OCI-LY3 (cell line): Measurements from ENCODE around the gene THAP12.

ENCODE experiments used
- CTCF ChIP-seq: fragments of 200-600, 300-600 bp; sonication (generic); IDR thresholded peaks from 2 replicates; pipeline ENCODE4 v1.5.1; 2014; ENCODE audit warnings: antibody characterized with exemption, low read length, low read depth
- EZH2phosphoT487 ChIP-seq: fragments of 200-600 bp; shearing (Covaris generic); IDR thresholded peaks from 2 replicates; pipeline ENCODE4 v1.6.1; 2018; ENCODE audit warnings: antibody characterized with exemption, mixed run types, low read depth

GRCh38 chr11:76382209-76382608 lies 1.3 kb upstream of the THAP12 start:
- TF ChIP-seq CTCF, result no peak
- TF ChIP-seq EZH2phosphoT487, result no peak
